HG03135 (cell line): ENCODE results near the gene ATG4A.
A peak's percentile ranks its signal among the peaks of the same experiment; 100 is the strongest.

Source experiments
- ATAC-seq: cut with Tn5 transposase; IDR thresholded peaks from one replicate; pipeline ENCODE4 v1.9.1; 2021; ENCODE audit warnings: mild to moderate bottlenecking, moderate library complexity; ENCODE audit not compliant: unreplicated experiment

ATG4A gene

DNA sequence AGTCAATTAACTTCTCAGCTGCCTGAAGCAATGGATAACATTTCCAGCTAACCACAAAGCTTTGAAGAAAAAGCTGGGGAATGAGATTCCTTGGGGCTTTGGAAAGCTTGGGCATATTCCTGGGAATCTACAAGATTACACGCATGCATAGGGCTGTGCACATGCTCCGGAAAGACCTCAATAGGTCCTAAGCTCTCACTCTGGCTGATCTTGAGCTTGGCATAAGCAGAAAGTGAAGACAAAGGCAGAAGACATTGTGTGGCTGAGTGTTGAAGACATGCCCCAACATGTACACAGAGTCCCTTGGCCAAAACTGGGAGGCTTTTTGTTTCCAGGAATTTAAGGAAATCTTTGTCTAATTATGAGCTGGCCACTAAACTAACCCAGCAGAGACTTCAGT lies 31.2 kb downstream of the ATG4A start:
- no peak for ATAC-seq

DNA sequence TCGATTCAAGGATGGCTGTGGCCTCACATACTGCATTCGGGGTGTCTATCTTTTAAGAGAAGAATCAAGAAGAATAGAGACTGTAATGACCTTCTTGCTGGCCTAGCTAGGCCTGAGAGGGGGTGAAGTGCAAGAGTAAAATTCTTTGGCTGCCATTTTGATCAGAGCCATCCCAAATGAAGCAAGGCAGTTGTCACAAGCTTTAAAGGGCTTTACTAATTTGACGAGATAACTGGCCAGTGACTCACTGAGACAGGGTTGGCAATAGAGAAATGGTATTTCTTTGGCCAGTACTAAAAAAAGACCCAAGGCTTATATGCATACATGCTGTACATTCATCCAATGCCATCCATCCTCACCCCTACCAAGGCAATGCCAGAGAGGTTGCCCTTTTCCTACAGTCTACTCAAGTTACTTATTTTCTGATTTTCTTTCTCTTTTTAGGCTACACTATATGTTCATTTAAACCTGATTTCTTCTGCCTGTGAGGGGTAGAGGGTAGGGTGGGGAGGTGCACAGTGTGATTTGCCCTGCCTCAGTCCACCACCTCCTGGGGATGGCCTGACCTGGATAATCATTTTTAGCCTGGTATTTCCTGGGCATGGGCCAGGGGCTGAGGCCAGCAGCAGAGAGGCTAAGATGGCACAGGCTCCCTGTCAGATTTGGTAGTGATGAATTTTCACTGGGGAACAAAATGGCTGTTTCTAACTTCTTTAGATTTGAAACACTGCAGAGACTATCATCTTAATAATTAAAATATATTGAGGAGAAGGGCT lies 32.2 kb downstream of the ATG4A start:
- ATAC-seq: no peak

DNA sequence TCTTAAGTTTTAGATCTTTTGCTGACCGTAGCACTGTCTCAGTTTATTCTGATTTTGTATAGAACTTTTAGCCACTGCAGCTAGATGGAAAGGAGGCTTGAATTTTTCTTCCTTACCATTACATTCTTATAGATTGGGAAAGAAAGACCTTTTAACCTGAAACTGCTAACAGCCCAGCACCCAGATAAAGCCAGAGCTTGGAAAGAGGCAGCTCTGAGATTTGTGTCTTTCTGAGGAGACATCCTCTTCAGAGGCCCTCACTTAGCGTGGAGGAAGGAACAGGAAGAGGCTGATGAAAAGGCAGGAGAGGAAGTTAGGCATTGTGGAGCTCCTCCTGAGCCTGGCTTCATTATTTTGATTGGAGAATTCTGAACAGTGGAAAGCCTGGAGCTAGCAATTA lies 35.1 kb downstream of the ATG4A start:
- no peak for ATAC-seq

DNA sequence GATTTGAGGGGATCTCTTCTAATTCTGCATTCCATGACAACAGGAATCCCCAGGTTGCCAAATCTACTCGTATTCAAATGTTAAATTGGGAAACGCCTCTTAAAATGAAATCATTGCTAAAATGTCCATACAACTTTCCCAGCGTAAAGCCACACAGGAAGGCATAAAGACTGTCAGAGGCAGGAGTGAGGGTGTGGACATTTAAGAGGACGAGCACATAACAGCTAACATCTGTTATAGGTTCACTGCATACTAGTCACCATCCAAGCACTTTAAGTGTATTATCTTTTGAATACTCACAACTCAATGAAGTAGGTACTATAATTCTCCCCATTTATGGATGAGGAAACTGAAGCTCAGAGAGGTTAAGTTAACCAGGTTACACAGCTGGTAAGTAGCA lies 35.6 kb downstream of the ATG4A start:
- ATAC-seq: no peak

DNA sequence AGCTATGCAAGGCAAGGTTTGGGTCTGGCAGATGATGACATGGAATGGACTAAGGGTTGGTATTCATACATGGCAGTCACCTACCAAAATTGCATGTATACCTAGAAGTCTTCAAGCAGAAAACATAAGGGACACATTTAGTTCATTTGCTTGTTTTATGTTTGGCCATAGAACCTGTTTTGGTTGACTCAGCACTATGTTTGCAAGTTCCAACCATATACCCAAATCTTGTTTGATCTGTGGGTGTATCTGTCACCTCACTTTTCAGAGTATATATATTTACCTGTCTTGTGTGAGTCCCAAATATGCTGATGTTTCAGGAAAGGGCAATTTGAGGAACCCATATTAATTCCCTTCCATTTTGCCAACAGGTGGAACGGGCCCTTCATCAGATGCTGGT lies 39.3 kb downstream of the ATG4A start:
- ATAC-seq: no peak

DNA sequence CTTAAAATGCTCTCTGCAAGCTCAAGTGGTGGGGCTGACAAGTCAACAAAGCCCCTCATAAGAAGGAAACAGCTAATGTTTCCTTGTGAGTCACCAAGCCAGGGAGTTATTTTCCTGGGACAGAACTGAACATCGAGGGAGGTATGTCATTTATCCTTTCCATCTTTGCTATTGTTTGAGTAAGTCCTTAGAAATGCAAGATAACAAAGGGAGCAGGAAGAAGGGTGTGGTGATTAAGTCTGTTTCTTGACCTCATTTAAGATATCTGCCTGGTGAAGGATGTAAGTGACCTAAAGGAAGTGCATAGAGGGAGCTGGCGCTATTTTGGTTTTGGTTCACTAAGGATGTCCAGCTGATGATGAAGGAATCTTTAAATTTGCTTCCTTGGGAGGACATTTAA lies 39.9 kb downstream of the ATG4A start:
- ATAC-seq: no peak

DNA sequence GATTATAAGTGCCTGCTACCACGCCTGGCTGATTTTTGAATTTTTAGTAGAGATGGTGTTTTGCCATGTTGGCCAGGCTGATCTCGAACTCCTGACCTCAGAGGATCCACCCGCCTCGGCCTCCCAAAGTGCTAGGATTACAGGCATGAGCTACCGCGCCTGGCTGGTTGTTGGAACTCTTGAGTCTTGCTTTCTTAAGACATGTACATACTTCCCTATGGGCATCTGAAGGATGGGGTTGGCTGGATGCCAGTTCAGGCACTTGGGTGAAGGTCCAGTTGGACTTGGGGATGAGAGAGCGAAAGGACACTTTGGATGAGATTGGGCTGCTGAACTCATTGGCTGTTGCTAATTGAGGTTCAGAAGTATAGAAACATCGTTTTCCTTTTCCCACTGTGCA lies 40.5 kb downstream of the ATG4A start:
- ATAC-seq: no peak

DNA sequence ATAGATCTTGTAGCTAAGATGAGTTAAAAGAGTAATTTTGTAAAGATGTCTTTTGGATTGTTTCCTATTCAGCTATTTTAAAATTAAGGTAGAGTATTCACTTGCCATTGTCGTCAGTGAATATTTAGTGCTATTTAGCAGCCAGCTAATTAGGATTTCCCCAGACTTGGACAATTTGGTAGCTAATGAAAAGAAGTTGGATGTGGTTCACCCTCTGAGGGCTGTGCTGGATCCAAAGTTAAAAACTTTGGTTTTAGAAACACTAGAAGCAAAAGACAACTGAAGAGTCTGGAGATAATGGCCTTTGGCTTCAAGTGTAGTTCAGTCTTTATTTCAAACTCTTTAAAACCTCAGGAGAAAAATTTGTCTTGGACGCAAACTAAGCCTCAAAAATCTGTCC lies 41.3 kb downstream of the ATG4A start:
- ATAC-seq: no peak

DNA sequence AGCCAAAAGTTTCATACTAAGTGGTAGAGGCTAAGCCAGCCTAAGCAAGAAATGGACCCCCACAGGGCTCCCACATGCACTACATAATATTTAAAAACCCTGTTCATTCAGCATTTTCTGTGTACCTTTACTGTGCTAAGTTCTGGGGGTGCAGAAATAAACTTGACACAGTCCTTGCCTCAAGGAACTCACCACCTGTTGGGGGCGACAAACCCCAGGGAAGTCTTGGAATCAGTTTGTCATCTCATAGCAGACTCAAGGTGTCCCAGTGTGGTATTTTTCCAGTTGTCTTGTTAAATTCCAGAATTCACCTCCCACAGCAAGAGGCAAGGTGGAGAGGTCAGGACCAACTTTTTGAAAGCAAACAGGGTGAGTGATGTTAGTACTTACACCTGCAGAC lies 43.1 kb downstream of the ATG4A start:
- ATAC-seq: no peak

DNA sequence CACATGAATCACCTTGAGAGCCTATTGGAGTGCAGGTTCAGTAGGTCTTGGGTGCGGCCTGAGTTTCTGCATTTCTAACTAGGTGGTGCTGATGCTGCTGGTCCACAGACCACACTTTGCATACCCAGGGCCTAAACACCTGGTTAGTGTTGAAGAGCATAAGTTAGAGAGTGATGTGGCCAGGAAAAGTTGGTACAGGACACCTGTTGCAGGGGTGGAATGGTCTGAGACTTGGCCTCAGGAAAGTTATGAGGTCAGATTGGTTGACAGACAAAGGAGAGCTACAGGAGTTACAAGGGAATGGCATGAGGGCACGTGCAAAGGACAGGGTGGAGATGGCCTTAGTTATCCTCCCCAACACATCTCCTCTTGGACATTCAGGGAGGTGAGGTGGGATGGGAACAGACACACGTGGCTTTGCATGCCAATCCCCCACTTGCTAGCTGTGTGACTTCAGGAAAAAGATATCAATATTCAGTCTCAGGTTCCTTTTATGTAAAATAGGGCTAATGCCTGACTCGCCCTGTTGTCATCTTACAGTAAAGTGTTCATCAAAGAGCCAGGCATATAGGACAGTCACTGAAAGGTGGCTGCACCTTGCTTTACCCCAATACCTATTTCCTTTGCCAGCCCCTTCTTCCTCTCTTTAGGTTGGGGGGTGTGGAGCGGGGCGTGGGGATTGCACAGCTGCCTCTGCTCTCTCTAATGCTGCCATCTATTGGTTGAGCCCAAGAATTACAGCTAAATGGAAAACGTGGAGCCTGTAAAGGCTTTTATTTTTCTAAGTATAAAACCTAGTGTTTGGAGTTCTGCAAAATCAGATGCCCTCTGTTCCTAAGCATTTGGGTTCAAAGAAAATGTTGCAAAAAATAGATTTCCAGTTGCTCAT lies 47.5 kb downstream of the ATG4A start:
- ATAC-seq: no peak

DNA sequence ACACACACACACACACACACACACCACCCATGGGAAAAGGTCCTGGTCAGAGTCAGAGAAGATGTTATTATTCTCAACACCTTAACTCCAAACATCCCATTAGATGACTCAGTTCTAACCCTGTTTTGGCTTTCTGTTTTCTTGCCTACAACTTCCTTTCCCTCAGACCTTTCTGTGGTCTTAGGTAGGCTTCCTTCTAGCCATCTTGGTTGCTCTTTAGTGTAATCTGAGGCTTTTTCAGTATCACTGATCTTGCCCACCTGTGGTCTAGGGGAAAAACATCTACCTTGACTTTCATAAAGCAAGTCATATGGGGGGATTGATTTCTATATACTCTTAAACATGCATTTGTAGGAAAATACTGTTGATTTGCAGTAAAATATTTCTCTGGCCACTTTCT lies 56.9 kb downstream of the ATG4A start:
- ATAC-seq: peak; percentile 82

DNA sequence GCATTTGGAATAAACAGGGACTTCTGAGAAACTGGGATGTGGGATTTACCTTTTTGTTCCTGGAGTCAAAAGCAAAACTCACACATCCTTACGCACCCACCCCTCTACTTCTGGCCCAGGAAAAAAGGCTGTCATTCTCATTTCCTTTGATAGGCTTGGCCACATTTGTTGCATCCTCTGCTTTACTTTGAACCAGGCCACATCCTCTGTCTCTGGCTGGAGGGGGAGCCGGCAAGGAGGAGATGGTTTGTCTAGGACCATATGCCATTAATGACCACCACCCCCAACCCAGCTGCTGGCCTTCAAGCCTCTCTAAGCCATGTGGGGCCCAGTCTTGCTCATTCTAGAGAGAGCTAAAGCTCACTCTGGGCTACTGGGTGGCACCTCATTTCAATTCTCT lies 64.5 kb downstream of the ATG4A start:
- no peak for ATAC-seq

DNA sequence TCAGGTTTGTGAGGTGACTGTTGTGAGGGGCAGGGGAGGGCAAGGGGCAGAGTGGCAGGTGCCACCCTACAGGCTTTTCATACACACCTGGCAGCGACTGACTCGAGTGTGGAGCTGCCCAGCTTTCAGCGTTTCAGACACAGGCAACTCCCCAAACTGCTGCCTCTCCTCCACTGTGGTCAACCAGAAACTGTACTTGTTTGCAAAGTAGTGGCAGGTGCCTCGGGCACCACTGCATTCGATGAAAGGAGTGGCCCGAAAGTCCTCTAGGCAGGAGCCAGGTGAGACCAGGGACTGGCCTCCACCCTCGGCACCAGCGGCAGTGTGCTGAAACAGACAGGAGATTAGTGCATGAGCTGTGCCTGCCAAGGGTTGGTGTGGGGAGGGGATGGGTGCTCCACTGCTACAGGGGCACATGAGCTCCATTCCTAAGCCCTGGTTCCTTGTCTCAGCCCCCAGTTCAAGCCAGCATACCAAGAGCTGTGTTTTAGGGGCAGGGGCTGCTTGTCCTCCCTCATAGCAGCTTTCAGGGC lies 65.4 kb downstream of the ATG4A start:
- no peak for ATAC-seq

DNA sequence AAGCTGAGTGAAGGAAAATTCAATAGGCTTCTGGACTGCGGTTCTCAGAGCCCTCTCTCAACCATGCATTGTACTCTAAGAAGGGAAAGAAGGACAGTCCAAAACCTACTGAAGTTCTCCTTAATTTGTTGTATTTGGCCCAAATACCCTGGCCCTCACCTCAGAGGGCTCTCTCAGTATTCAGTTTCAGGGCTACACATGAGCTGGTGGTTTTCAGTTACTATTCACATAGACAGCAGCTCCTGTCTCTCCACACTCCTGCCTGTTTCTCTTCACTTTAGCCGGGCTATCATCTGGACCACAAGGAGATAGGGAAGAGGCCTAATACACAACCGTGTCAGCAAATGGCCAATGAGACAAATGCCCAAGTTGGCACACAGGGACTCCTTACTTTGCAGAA lies 66.0 kb downstream of the ATG4A start:
- ATAC-seq: no peak

DNA sequence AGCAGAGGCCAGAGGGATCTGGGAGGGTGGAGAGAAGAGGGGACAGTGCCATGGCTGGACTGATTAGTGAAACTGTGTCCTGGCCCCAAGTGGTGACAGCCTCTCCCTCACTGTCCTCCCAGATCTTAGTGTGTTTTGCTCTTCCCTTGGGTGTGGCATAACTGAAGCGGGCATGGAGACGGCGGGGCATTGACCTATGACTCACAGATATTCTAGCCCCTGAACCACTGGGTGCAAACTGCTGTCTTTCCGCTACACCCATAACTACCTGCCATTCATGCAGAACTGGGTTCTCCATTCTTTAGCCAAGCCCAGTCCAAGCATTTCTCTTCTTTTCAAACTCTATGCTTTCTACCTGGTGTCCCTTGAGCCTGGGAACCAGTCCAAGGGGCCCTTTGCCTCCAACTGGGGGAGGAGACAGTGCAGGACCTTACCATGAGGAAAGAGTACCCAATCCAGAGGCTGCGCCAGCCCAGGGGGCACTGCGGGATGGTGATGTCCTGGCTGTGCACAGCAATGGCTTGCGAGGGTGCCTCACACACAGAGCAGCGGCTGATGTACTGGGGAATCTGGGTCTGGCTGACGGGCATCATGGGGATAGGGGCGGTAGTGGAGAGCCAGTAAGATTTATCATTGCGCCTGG lies 67.6 kb downstream of the ATG4A start:
- no peak for ATAC-seq

DNA sequence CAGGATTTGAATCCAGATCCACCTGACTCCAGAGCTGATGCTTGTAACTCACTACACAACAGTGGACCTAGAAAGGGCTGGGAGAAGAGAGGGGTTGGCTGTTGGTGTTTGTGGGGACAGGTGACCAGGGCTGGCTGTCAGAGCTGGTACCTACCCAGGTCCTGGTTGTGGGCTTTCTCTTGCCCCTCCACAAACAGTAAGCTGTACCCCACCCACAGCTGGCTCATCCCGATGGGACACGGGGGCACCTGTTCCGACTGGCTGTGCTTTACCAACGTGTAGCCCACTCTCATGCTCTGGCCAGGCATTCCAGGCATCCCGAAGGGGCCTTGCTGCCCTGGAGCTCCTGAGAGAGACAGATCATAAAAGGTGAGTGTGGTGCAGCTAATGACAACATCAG lies 68.7 kb downstream of the ATG4A start:
- no peak for ATAC-seq

DNA sequence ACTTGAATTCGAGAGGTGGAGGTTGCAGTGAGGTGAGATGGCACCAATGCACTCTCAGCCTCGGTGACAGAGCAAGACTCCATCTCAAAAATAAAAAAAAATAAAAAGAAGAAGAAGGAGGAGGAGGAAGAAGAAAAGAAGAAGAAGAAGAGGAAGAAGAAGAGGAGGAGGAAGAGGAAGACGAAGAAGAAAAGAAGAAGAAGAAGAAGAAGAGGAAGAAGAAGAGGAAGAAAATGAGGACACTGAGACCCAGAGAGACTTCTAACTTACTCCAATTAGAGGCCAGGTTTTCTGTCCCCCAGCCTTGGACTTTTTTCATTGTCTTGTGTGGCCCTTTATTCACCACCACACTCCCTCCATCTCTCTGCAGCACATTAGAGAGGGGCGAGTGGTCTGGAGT lies 70.7 kb downstream of the ATG4A start:
- no peak for ATAC-seq

DNA sequence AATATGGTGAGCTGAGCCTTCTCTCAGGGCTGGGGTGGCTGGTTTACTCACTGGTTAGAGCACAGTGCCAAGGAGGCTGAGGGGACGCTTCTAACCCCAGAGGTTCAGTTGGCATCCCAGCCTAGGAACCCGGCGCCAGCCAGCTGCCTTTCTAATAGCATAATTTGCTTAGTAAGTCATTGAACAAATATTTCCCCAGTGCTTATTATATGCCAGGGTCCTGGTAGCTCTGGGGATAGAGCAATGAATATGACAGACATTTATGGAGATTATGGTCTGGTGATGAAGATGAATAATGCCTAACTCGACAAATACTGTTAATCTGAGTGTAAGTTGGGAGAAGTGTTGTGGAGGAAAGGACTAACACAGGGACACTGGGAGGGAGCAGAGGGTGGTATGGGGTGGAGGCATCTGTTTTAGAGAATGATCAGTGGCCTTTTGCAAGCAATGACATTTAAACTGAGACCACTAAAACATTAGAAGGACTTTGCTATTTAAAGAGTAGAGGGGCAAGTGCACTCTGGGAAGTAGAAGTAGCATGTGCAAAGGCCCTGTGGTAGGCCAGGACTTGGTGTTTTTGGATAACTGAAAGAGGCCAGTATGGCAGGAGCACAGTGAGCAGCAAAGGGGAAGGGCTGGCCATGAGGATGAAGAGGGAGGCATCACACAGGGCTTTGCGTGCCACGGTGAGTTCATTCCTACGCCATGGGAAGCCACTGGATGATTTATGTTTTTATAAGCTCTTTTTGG lies 71.9 kb downstream of the ATG4A start:
- no peak for ATAC-seq

DNA sequence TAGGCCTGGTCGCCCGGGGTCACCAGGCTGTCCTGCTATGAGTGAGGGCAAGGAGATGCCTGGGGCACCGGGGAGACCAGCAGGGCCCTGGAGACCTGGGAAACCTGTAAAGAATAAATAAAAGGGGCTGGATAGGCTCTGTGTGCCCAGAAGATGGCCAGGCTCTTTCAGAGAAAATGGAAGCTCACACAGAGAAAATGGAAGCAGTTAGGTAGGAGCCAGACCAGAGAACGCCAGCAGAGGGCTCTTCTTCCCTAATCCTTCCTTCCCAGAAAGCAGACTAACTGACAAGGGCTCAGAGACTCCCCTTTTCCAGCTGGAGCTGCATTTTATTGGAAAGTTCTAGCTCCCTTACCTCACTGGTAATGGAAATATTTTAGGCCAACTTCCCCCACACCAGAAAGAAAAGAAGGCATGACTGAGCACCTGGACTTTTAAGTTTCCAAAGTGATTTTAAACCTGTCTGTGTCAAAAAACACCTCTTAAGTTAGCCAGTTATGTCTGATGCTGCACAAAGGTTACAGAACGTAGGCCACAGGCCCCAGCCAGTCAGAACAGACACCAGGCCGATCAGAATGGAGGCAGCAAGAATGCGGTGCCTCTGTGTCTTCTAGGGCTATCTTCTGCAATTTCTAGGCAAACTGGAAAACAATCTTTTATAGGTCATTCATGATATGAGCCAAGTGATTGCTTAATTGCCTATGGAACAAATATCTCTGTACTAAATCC lies 74.0 kb downstream of the ATG4A start:
- ATAC-seq: no peak

DNA sequence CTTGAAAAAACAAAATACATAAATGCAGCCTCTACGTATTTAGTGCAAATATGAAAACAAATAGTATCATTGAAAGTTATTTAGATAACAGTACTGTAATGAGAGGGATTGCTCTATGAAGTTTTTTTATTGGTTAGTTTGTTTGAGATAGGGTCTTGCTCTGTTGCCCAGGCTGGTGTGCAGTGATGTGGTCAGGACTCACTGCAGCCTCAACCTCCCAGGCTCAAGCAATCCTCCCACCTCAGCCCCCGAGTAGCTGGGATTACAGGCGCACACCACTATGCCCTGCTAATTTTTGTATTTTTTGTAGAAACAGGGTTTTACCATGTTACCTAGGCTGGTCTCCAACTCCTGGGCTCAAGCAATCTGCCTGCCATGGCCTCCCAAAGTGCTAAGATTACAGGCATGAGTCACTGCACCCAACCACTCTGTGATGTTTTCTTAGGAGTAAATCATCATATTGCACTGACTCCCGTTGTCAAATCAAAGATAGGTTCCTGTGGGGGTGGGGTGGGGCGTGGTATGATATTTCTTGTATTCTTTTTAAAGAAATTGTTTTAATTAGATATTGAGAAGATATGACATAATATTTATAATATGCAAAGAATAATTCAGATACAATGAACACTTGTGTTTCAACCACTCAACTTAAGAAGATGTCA lies 75.8 kb downstream of the ATG4A start:
- no peak for ATAC-seq
